Adrenal gland (tissue), 12 donors: ENCODE results near the gene PBX1. TPM values are rescaled to one million over a fixed set of nuclear protein-coding genes. Genes with fewer than 3 reads are reported as not detected.

ENCODE experiments used
- DNase-seq, 7 donors: peaks; one replicate each; pipeline ENCODE4 v3.0.0-alpha.2; 2019 to 2020
- H3K27ac ChIP-seq, 5 donors: fragments of 200-600 bp; sonication (generic) in 4 of 5; 1 replicate in 3 of 5; 2 replicates in 2 of 5; pipeline versions ENCODE4 v1.5.1 to v1.8.0; 2016 to 2020; ENCODE audit warnings: mild to moderate bottlenecking in 1 of 5
- H3K27me3 ChIP-seq: fragments of 200-600 bp; 2 replicates; pipeline ENCODE4 v1.8.0; 2021
- H3K36me3 ChIP-seq, 2 donors: fragments of 200-600 bp; replicated peaks in 1 of 2; 1 replicate in 1 of 2; 2 replicates in 1 of 2; pipeline versions ENCODE4 v1.5.1 to v1.8.0; 2018 to 2022
- H3K4me1 ChIP-seq, 2 donors: fragments of 200-600 bp; replicated peaks in 1 of 2; 1 replicate in 1 of 2; 2 replicates in 1 of 2; pipeline versions ENCODE4 v1.5.1 to v1.8.0; 2018 to 2021
- H3K4me3 ChIP-seq, 4 donors: fragments of 200-600 bp; sonication (generic) in 3 of 4; one replicate each; pipeline ENCODE4 v1.5.1; 2016 to 2018
- H3K9me3 ChIP-seq, 3 donors: fragments of 200-600 bp; sonication (generic) in 1 of 3; replicated peaks in 1 of 3; 1 replicate in 2 of 3; 2 replicates in 1 of 3; pipeline versions ENCODE4 v1.5.1 to v1.8.0; 2016 to 2021
- POLR2A ChIP-seq, 2 donors: fragments of 450-650 bp; IDR thresholded peaks; one replicate each; pipeline ENCODE4 v1.6.1; 2017; ENCODE audit warnings: antibody characterized with exemption in 2 of 2, mild to moderate bottlenecking in 2 of 2, moderate library complexity in 1 of 2
- WGBS, 4 donors: extraction: QIAGEN DNeasy Blood & Tissue Kit in 2 of 4; methylation state at CpG; one replicate each; pipeline versions ENCODE4 v1.1.5 to v1.1.7; 2013 to 2017; 5-methylcytosine and 5-hydroxymethylcytosine counted together
- intact Hi-C, 2 donors: fragments of 100-400 bp; cut with DNase I; formaldehyde crosslinking; loops; one replicate each; pipeline versions ENCODE4 v1.14.1 to v1.15.0; 2022 to 2023
- polyA plus RNA-seq, 3 donors: library from polyadenylated mRNA; stranded (reverse); fragments of 200-250 nt in 2 of 3; fragments of 350-450 nt in 1 of 3; fragmentation: Illumina TruSeq in 1 of 3; extraction: RNeasy Lipid Tissue Mini Kit (QIAGEN cat#74804) in 1 of 3; gene quantifications; one replicate each; pipeline ENCODE4 v1.2.3, GENCODE V29; 2013 to 2014
- total RNA-seq, 9 donors: library from RNA; depleted of rRNA in 4 of 9; stranded (reverse); fragments of >200 nt in 4 of 9; fragments of 120-200 nt in 1 of 9; fragmentation: NEBNext Ultra II Directional in 1 of 9; extraction: Animal tissue kit (Norgen Biotek cat#: 25700) in 1 of 9; gene quantifications; one replicate each; pipeline versions ENCODE4 v1.1.0 to v1.2.4, GENCODE V29; 2013 to 2023
- TF ChIP-seq, protein P1 (sequence below), 6 experiments: fragments of 450-650 bp in 4 of 6; fragments of 200-600 bp in 2 of 6; sonication (generic) in 1 of 6; IDR thresholded peaks; 1 replicate in 5 of 6; 2 replicates in 1 of 6; pipeline versions ENCODE4 v1.5.1 to v1.8.0; 2016 to 2021; ENCODE audit warnings: antibody characterized with exemption in 6 of 6, mild to moderate bottlenecking in 2 of 6, moderate library complexity in 1 of 6
- donor health status: healthy with polysubstance abuse.
- donor health status: Bipolar disorder and iron deficiency.
- donor health status: DM: yes; HTN: yes; CAD: no.
- donor health status: DM: no; HTN: no; CAD: no.
- donor health status: DM: no; HTN: no; CAD: no.
- donor health status: DM: yes; HTN: yes; CAD: no.

PBX1 gene
- total and polyA plus RNA-seq, 12 donors = 13.0 to 294 (median 99.3) TPM

DNA sequence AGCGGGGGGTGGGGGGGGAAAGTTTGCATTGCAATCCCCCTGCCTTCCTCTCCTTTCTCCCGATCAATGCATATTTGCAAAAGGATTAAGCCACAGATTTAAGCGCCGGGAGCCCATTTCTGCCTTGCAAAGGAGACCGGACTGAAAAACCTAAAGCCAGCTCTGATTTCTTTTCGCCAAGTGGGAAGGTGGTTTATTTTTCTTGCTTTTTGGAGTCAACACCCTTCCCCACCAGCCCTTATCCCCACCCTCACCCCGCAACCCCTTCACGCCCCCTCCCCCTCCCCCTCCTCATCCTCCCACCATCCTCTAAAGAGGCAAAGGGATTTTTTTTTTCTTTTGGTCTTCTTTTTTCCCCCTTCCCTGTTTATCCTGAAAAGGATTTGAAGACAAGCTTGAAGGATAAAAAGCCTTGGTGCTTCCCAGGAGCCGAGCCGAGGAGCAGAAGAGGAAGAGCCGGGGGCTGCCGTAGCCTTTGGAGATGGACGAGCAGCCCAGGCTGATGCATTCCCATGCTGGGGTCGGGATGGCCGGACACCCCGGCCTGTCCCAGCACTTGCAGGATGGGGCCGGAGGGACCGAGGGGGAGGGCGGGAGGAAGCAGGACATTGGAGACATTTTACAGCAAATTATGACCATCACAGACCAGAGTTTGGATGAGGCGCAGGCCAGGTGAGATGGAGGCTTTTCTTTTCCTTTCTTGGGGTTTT lies 513 bp downstream of the PBX1 start:
- no peaks in the 10 kb centered on the region for H3K9me3 ChIP-seq
- 0 to 3% (median 1%) methylated on average over 13 to 20 of the region's 20 CpGs for WGBS, 4 donors
- H3K4me1 ChIP-seq = peaks cover 5 to 27% of the 10 kb centered on the region in 2 donors
- peak overlapping the region; percentile 42 to 87 (median 82) for H3K27ac ChIP-seq
- H3K27me3 ChIP-seq = no peaks in the 10 kb centered on the region
- H3K36me3 ChIP-seq = no peaks in the 10 kb centered on the region
- TF ChIP-seq, protein P1, sequence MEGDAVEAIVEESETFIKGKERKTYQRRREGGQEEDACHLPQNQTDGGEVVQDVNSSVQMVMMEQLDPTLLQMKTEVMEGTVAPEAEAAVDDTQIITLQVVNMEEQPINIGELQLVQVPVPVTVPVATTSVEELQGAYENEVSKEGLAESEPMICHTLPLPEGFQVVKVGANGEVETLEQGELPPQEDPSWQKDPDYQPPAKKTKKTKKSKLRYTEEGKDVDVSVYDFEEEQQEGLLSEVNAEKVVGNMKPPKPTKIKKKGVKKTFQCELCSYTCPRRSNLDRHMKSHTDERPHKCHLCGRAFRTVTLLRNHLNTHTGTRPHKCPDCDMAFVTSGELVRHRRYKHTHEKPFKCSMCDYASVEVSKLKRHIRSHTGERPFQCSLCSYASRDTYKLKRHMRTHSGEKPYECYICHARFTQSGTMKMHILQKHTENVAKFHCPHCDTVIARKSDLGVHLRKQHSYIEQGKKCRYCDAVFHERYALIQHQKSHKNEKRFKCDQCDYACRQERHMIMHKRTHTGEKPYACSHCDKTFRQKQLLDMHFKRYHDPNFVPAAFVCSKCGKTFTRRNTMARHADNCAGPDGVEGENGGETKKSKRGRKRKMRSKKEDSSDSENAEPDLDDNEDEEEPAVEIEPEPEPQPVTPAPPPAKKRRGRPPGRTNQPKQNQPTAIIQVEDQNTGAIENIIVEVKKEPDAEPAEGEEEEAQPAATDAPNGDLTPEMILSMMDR (IDR thresholded peaks at IDR 0.05) = no peak
- TF ChIP-seq POLR2A (IDR thresholded peaks at IDR 0.05) = no peak
- H3K4me3 ChIP-seq = peak overlapping the region; percentile 27 to 75 (median 53)
- intact Hi-C loops = no loop called here
- DNase-seq = peak; percentile 46 to 66 (median 51)

DNA sequence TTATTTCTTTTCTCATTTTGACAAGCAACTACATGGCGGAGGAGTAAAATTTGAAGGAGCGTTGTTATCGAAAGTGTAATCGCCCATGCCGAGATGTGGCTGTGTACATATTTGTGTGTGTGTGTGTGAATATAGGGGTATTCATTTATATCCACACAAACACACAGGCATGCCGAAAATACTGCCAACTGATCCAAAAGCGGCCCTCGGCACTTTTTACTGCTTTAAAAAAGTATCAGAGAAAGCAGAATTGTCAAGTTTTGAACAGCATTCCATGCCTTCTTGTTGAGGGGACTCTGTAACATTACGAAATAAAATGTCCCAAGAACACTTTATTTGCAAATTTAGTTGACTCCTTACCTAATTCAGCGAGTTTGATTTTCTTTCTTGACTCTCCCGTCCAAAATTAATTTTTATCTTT lies 1.1 kb downstream of the PBX1 start:
- no peaks in the 10 kb centered on the region for H3K9me3 ChIP-seq
- peak in 1 of 7 donors; percentile 54 for DNase-seq
- 1 to 3% (median 2%) methylated on average over 11 of the region's 11 CpGs for WGBS, 4 donors
- TF ChIP-seq, protein P1 (IDR thresholded peaks at IDR 0.05) = no peak
- no peak for TF ChIP-seq POLR2A (IDR thresholded peaks at IDR 0.05)
- intact Hi-C loops = no loop called here
- H3K4me1 ChIP-seq = peaks cover 11 to 33% of the 10 kb centered on the region in 2 donors
- H3K27ac ChIP-seq = peak overlapping the region; percentile 42 to 87 (median 82)
- H3K4me3 ChIP-seq = peak overlapping the region; percentile 27 to 75 (median 53)
- H3K27me3 ChIP-seq = no peaks in the 10 kb centered on the region
- H3K36me3 ChIP-seq = no peaks in the 10 kb centered on the region

DNA sequence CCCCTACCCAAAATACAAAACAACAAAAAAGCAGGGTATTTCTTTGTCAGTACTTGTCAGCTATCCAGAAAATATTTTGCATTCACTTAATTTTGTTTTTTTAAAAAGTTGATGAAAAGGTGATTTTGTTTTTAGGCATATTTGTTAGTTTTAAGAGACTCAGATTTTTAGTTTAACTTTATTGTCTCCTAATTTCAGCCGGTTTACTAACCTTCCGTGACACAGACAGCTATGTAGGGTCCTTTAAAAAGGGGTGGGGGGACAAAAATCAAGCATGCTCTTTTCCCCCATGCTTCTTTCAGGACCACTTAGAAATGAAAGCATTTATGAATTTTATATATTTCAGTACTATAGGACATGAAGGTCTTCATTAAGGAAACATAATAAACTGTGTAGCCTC lies 1.6 kb downstream of the PBX1 start:
- H3K4me1 ChIP-seq = peaks cover 12 to 36% of the 10 kb centered on the region in 2 donors
- no peaks in the 10 kb centered on the region for H3K27me3 ChIP-seq
- peak overlapping the region; percentile 42 to 87 (median 82) for H3K27ac ChIP-seq
- peak overlapping the region in 3 of 4 donors; percentile 46 to 75 (median 57) for H3K4me3 ChIP-seq
- H3K36me3 ChIP-seq = no peaks in the 10 kb centered on the region
- no peaks in the 10 kb centered on the region for H3K9me3 ChIP-seq
- TF ChIP-seq, protein P1 (IDR thresholded peaks at IDR 0.05) = no peak
- no peak for TF ChIP-seq POLR2A (IDR thresholded peaks at IDR 0.05)
- intact Hi-C loops = no loop called here
- DNase-seq = no peak
- 2 to 6% (median 2%) methylated on average over 2 of the region's 2 CpGs for WGBS, 4 donors

DNA sequence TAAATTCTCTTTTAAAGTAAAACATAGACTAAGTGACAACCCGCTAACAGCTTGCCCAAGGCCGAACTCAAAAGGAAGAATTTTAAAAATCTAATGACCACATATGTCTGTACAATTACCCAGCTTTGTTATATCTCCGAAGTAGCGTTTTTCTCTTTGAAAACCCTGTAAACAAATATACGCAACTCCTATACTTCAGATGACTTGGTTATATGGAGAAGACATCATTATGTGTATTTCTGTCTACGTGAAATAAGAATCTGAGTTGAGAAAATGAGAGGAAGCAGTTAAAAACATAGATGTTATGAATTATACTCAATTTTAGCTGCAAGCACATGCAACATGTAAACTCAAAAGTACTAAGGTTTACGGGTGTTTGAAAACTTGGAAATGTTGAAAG lies 2.0 kb downstream of the PBX1 start:
- intact Hi-C loops = no loop called here
- H3K36me3 ChIP-seq = no peaks in the 10 kb centered on the region
- H3K4me3 ChIP-seq = peak overlapping the region in 3 of 4 donors; percentile 46 to 75 (median 57)
- no peak for DNase-seq
- TF ChIP-seq POLR2A (IDR thresholded peaks at IDR 0.05) = no peak
- TF ChIP-seq, protein P1 (IDR thresholded peaks at IDR 0.05) = no peak
- WGBS, 4 donors = 1 to 7% (median 5%) methylated on average over 7 of the region's 7 CpGs
- peak overlapping the region in 4 of 5 donors; percentile 28 to 87 (median 83) for H3K27ac ChIP-seq
- H3K9me3 ChIP-seq = no peaks in the 10 kb centered on the region
- H3K27me3 ChIP-seq = no peaks in the 10 kb centered on the region
- peaks cover 16 to 41% of the 10 kb centered on the region in 2 donors for H3K4me1 ChIP-seq
